Panc1 (cell line): ENCODE results near the gene AACS. TPM values are rescaled to one million over a fixed set of nuclear protein-coding genes. Genes with fewer than 3 reads are reported as not detected.

Experiments used
- ATAC-seq: fragments of 200-7000 bp; cut with Tn5 transposase; 2 replicates; pipeline ENCODE4 v1.9.1; 2020; ENCODE audit warnings: mild to moderate bottlenecking, moderate library complexity
- BruUV-seq: library from RNA; stranded (reverse); fragments of 400-500 nt; replicated peaks from 2 replicates; lab custom pipeline; 2021; lab: Mats Ljungman, UMichigan
- CTCF ChIA-PET: fragments of 300-600 bp; sonication (Branson Sonifier 250); formaldehyde crosslinking; loops from one replicate; lab custom pipeline; 2022; ENCODE audit warnings: antibody characterized with exemption; lab: Charles Lee
- POLR2A ChIA-PET: fragments of 300-600 bp; sonication (Branson Sonifier 250); formaldehyde crosslinking; loops from one replicate; lab custom pipeline; 2022; ENCODE audit warnings: antibody characterized with exemption; lab: Charles Lee
- DNase-seq: peaks from one replicate; pipeline ENCODE4 v3.0.0-alpha.2; 2010; ENCODE audit warnings: low read depth, low spot score
- H3K27ac ChIP-seq: 2 replicates; pipeline ENCODE4 v1.5.1; 2011; ENCODE audit warnings: mild to moderate bottlenecking, low read length, inconsistent platforms
- H3K27me3 ChIP-seq: fragments of 200-500 bp; sonication (Bioruptor generic); 2 replicates; pipeline ENCODE4 v1.6.0; 2014; ENCODE audit warnings: low read length, inconsistent platforms; ENCODE audit not compliant: control insufficient read depth, insufficient read depth
- H3K36me3 ChIP-seq: fragments of 200-500 bp; sonication (Bioruptor generic); 2 replicates; pipeline ENCODE4 v1.5.1; 2014; ENCODE audit warnings: inconsistent platforms, mild to moderate bottlenecking, low read length, moderate library complexity; ENCODE audit not compliant: control insufficient read depth, insufficient read depth
- H3K4me1 ChIP-seq: 2 replicates; pipeline ENCODE4 v1.5.1; 2011; ENCODE audit warnings: inconsistent platforms, mild to moderate bottlenecking, low read length, moderate library complexity; ENCODE audit not compliant: control insufficient read depth, insufficient read depth
- H3K4me3 ChIP-seq, 2 experiments: 2 replicates each; pipeline ENCODE4 v1.5.1; 2011 to 2012; ENCODE audit warnings: low read depth in 2 of 2, low read length in 2 of 2, mild to moderate bottlenecking in 2 of 2, inconsistent platforms in 1 of 2, moderate library complexity in 1 of 2
- H3K9me3 ChIP-seq: fragments of 200-500 bp; sonication (Bioruptor generic); 2 replicates; pipeline ENCODE4 v1.5.1; 2014; ENCODE audit warnings: low read depth, mild to moderate bottlenecking, inconsistent platforms, low read length, moderate library complexity; ENCODE audit not compliant: control insufficient read depth, insufficient read depth
- POLR2AphosphoS5 ChIP-seq: IDR thresholded peaks from 2 replicates; pipeline ENCODE4 v1.6.1; 2012; ENCODE audit warnings: mild to moderate bottlenecking, low read depth, low read length, moderate library complexity
- REST ChIP-seq, 2 experiments: IDR thresholded peaks; 2 replicates each; pipeline ENCODE4 v1.6.1; 2011 to 2012; ENCODE audit warnings: low read depth in 2 of 2, control low read depth in 1 of 2, low read length in 1 of 2, mild to moderate bottlenecking in 1 of 2, moderate library complexity in 1 of 2; ENCODE audit not compliant: insufficient read depth in 1 of 2
- SIN3A ChIP-seq: IDR thresholded peaks from 2 replicates; pipeline ENCODE4 v1.6.1; 2012; ENCODE audit warnings: low read depth, mild to moderate bottlenecking, low read length, moderate library complexity, borderline replicate concordance; ENCODE audit not compliant: insufficient read depth
- TCF7L2 ChIP-seq: IDR thresholded peaks from 2 replicates; pipeline ENCODE4 v1.6.1; 2011; ENCODE audit warnings: mild to moderate bottlenecking, low read depth, low read length, inconsistent platforms
- in situ Hi-C: cut with HindIII; loops from 2 replicates; pipeline ENCODE4 v1.10.0; 2016; ENCODE audit warnings: low sequenced_read_pairs, low pct_unique_long_range_greater_than_20kb
- intact Hi-C: fragments of 100-400 bp; cut with micrococcal nuclease; formaldehyde crosslinking; loops from one replicate; pipeline ENCODE4 v1.10.0; 2022; ENCODE audit not compliant: unreplicated experiment
- total RNA-seq: library from RNA; stranded (reverse); gene quantifications from one replicate; pipeline ENCODE4 v1.2.1, GENCODE V29; 2021; ENCODE audit not compliant: unreplicated experiment
- TF ChIP-seq, protein P1 (sequence below): fragments of 450-650 bp; IDR thresholded peaks from 2 replicates; pipeline ENCODE4 v1.5.1; 2017; ENCODE audit warnings: mild to moderate bottlenecking

The AACS gene
- total RNA-seq, 1 experiment from 2014 or later = 34.7 TPM

GRCh38 chr12:125055591-125055990, 9.6 kb upstream of the AACS start:
- BruUV-seq = no TSS peak
- Histone ChIP-seq H3K36me3 (no peaks in the 10 kb centered on the region), H3K27me3 (no peaks in the 10 kb centered on the region), H3K4me3 (no peak overlapping the region), H3K4me1 (no peaks in the 10 kb centered on the region), H3K27ac (no peak overlapping the region), H3K9me3 (no peaks in the 10 kb centered on the region)
- intact Hi-C loops (no loop called here), in situ Hi-C loops (no loop called here)
- POLR2A ChIA-PET = no interaction called here
- CTCF ChIA-PET = no interaction called here
- DNase-seq (no peak), ATAC-seq (no peak)
- TF ChIP-seq POLR2AphosphoS5 (no peak), TCF7L2 (no peak), REST (IDR thresholded peaks at IDR 0.05; ENCODE audit: insufficient read depth in 1 of 2, low read depth in 2 of 2, low read length in 1 of 2) (no peak), SIN3A (no peak)
- TF ChIP-seq, protein P1, sequence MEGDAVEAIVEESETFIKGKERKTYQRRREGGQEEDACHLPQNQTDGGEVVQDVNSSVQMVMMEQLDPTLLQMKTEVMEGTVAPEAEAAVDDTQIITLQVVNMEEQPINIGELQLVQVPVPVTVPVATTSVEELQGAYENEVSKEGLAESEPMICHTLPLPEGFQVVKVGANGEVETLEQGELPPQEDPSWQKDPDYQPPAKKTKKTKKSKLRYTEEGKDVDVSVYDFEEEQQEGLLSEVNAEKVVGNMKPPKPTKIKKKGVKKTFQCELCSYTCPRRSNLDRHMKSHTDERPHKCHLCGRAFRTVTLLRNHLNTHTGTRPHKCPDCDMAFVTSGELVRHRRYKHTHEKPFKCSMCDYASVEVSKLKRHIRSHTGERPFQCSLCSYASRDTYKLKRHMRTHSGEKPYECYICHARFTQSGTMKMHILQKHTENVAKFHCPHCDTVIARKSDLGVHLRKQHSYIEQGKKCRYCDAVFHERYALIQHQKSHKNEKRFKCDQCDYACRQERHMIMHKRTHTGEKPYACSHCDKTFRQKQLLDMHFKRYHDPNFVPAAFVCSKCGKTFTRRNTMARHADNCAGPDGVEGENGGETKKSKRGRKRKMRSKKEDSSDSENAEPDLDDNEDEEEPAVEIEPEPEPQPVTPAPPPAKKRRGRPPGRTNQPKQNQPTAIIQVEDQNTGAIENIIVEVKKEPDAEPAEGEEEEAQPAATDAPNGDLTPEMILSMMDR = no peak

GRCh38 chr12:125056306-125056705, 8.9 kb upstream of the AACS start:
- Histone ChIP-seq H3K4me3 (no peak overlapping the region), H3K27ac (no peak overlapping the region), H3K27me3 (no peaks in the 10 kb centered on the region), H3K4me1 (no peaks in the 10 kb centered on the region), H3K9me3 (no peaks in the 10 kb centered on the region), H3K36me3 (no peaks in the 10 kb centered on the region)
- intact Hi-C loops = no loop called here
- BruUV-seq = no TSS peak
- ATAC-seq (no peak), DNase-seq (no peak)
- ChIA-PET CTCF (no interaction called here), POLR2A (no interaction called here)
- TF ChIP-seq, protein P1 = no peak
- TF ChIP-seq TCF7L2 (no peak), SIN3A (no peak), REST (IDR thresholded peaks at IDR 0.05; ENCODE audit: insufficient read depth in 1 of 2, low read depth in 2 of 2, low read length in 1 of 2) (no peak), POLR2AphosphoS5 (no peak)
- in situ Hi-C loops = no loop called here
